ENCODE measurements around the gene HLCS. TPM values are rescaled to one million over a fixed set of nuclear protein-coding genes. Genes with fewer than 3 reads are reported as not detected.

Gene HLCS
- total RNA-seq, 2 donors from 2014 or later: 6.9 to 10.0 TPM

GRCh38 chr21:36863260-36863659, 103.2 kb downstream of the HLCS start:
- H3K4me1 ChIP-seq: peaks cover 0 to 16% of the 10 kb centered on the region in 2 donors
- no peak for DNase-seq (ENCODE audit: low spot score)
- TF ChIP-seq, protein P1, sequence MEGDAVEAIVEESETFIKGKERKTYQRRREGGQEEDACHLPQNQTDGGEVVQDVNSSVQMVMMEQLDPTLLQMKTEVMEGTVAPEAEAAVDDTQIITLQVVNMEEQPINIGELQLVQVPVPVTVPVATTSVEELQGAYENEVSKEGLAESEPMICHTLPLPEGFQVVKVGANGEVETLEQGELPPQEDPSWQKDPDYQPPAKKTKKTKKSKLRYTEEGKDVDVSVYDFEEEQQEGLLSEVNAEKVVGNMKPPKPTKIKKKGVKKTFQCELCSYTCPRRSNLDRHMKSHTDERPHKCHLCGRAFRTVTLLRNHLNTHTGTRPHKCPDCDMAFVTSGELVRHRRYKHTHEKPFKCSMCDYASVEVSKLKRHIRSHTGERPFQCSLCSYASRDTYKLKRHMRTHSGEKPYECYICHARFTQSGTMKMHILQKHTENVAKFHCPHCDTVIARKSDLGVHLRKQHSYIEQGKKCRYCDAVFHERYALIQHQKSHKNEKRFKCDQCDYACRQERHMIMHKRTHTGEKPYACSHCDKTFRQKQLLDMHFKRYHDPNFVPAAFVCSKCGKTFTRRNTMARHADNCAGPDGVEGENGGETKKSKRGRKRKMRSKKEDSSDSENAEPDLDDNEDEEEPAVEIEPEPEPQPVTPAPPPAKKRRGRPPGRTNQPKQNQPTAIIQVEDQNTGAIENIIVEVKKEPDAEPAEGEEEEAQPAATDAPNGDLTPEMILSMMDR (IDR thresholded peaks at IDR 0.05): no peak
- no peaks in the 10 kb centered on the region for H3K36me3 ChIP-seq
- no peak overlapping the region for H3K4me3 ChIP-seq
- H3K27ac ChIP-seq: no peak overlapping the region
- no peaks in the 10 kb centered on the region for H3K27me3 ChIP-seq
- H3K9me3 ChIP-seq: no peaks in the 10 kb centered on the region

- Histone ChIP-seq H3K36me3 (no peaks in the 10 kb centered on the region), H3K27ac (no peak overlapping the region), H3K27me3 (no peaks in the 10 kb centered on the region), H3K4me1 (peaks cover 0 to 7% of the 10 kb centered on the region in 2 donors), H3K9me3 (no peaks in the 10 kb centered on the region), H3K4me3 (no peak overlapping the region)
- DNase-seq (ENCODE audit: low spot score): no peak
- TF ChIP-seq, protein P1 (IDR thresholded peaks at IDR 0.05): no peak
These were observed 104.7 kb downstream of the HLCS start for GRCh38 chr21:36861595-36862323.

- Histone ChIP-seq H3K27ac (peak overlapping the region; percentile 10 to 44), H3K4me1 (peaks cover 0 to 7% of the 10 kb centered on the region in 2 donors), H3K27me3 (no peaks in the 10 kb centered on the region), H3K9me3 (no peaks in the 10 kb centered on the region), H3K36me3 (no peaks in the 10 kb centered on the region), H3K4me3 (no peak overlapping the region)
- TF ChIP-seq, protein P1 (IDR thresholded peaks at IDR 0.05): no peak
- DNase-seq (ENCODE audit: low spot score): no peak
These were observed 105.5 kb downstream of the HLCS start for GRCh38 chr21:36860736-36861594.

DNA sequence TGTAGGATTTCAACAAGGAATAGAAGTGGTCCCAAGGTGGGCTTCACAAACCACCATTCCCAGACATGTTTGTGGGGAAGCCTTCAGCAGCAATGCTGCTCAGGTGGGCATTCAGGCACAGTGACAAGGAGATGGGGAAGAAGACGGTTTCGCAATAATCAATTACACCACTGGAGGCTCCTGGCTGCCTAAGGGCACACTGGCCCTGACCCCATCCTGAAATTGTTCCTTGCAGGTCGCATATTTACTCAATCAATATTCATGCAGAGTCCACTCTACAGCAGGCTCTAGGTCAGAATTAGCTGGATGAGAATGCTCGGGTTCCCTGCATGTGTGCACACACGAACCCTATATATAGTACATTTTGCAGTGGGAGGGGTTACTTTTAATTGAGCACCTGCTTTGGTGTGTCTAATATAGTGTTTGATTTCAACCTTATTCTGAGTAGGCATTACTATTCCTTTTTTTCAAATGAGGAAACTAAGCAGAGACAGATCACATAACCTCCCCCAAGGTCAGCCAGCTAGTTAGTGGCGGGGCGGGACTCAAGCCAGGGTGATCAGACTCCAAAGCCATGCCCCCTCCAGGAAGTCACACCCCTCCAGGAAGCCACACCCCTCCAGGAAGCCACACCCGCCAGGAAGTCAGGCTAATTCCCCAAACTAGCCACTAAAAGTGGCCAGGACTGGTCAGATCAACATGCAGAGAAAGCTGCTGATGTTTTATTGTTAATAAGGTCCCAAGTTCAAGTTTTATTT, 106.5 kb downstream of the HLCS start:
- Histone ChIP-seq H3K27me3 (no peaks in the 10 kb centered on the region), H3K4me3 (no peak overlapping the region), H3K9me3 (no peaks in the 10 kb centered on the region), H3K36me3 (no peaks in the 10 kb centered on the region), H3K27ac (peak overlapping the region in 1 of 2 donors; percentile 23), H3K4me1 (peaks cover 0 to 7% of the 10 kb centered on the region in 2 donors)
- TF ChIP-seq, protein P1 (IDR thresholded peaks at IDR 0.05): no peak
- peak; percentile 80 for DNase-seq (ENCODE audit: low spot score)

DNA sequence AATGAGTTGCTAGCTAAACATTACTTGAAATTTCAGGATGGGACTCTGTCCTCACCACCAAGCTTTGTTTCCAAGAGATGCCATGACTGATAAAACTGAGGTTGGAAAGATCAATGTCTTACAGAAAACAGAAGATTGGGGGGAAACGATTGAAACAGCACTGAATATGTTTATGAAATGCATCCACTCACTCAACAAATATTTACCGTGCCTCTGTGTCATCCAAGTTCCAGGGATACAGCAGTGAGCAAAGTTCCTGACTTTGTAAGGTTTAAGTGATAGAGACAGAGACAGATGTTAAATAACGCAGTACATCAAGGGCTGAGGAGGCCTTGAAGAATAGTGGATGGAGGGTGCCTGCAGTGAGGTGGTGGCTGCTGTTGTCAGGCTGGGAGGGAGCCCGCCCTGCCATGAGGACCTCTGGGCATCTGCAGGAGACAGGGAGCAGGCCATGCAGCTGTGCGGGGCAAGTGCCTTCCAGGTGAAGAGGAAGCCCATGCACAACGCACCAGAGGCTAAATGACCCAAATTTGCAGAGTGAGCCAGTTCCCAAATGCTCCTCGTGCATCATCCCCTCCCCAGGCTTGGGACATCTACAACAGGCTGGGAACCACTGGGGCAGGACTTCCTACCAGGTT, 108.0 kb downstream of the HLCS start:
- no peak overlapping the region for H3K4me3 ChIP-seq
- H3K27me3 ChIP-seq: no peaks in the 10 kb centered on the region
- H3K27ac ChIP-seq: no peak overlapping the region
- no peaks in the 10 kb centered on the region for H3K36me3 ChIP-seq
- H3K9me3 ChIP-seq: no peaks in the 10 kb centered on the region
- TF ChIP-seq, protein P1 (IDR thresholded peaks at IDR 0.05): no peak
- peaks cover 0 to 7% of the 10 kb centered on the region in 2 donors for H3K4me1 ChIP-seq
- no peak for DNase-seq (ENCODE audit: low spot score)

Data from right atrium auricular region (tissue), 2 donors.